Measurements from ENCODE around the gene NGLY1.

DNA sequence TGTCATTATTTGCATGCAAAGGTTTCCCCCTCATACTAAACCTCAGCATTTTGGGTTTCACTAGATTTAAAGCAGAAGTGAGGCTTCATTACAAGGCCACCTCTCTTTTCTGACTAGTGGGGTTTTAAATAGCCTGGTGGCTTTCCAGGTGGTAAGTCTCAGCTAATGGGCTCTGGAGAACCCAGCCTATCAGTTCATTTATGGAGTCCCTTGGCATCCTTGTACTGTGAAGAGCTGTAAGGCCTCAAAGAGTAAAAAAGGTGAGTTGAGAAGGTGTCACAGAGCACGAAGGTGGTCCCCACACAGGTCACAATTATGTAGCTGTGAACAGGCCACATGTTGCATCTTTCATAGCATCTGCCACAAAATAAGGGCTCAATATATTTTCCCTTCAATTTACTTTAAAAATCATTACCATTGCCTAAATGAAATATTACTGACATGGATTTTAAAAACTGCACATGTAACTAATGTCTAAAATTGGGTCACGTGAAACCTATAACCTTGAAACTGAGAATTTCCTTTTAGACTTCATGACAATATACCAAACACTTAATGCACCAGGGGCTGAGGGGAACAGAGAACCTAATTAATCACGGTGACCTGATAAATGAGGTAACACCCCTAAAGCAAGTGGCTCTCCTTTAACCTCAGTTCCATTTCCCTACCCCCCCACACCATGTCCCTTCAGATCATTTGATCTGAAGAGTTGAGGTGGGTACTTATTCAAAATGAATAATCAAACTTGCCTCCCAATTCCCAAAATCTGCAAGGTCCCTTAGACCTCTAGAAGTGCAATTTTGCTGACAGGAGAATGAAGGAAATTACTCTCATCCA, 1.3 kb downstream of the NGLY1 start:
- TF ChIP-seq, protein P1, sequence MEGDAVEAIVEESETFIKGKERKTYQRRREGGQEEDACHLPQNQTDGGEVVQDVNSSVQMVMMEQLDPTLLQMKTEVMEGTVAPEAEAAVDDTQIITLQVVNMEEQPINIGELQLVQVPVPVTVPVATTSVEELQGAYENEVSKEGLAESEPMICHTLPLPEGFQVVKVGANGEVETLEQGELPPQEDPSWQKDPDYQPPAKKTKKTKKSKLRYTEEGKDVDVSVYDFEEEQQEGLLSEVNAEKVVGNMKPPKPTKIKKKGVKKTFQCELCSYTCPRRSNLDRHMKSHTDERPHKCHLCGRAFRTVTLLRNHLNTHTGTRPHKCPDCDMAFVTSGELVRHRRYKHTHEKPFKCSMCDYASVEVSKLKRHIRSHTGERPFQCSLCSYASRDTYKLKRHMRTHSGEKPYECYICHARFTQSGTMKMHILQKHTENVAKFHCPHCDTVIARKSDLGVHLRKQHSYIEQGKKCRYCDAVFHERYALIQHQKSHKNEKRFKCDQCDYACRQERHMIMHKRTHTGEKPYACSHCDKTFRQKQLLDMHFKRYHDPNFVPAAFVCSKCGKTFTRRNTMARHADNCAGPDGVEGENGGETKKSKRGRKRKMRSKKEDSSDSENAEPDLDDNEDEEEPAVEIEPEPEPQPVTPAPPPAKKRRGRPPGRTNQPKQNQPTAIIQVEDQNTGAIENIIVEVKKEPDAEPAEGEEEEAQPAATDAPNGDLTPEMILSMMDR (IDR thresholded peaks at IDR 0.05), result no peak
- TF ChIP-seq POLR2A (IDR thresholded peaks at IDR 0.05), result no peak
